Cardiac atrium fibroblast (primary cell): ENCODE data around the gene DYNLT5. TPM values are rescaled to one million over a fixed set of nuclear protein-coding genes. Genes with fewer than 3 reads are reported as not detected.

Source experiments
- total RNA-seq: library from RNA; depleted of rRNA; stranded (reverse); fragments of >200 nt; gene quantifications from 2 replicates; pipeline ENCODE4 v1.2.3, GENCODE V29; 2015

The DYNLT5 gene, protein sequence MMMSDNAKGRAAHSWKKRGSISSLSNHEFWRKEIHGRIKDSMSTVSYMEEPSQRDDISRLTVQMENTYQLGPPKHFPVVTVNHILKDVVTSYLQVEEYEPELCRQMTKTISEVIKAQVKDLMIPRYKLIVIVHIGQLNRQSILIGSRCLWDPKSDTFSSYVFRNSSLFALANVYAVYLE
- 1.5 TPM in 1 of 2 replicates, not detected in the other for total RNA-seq

DNA sequence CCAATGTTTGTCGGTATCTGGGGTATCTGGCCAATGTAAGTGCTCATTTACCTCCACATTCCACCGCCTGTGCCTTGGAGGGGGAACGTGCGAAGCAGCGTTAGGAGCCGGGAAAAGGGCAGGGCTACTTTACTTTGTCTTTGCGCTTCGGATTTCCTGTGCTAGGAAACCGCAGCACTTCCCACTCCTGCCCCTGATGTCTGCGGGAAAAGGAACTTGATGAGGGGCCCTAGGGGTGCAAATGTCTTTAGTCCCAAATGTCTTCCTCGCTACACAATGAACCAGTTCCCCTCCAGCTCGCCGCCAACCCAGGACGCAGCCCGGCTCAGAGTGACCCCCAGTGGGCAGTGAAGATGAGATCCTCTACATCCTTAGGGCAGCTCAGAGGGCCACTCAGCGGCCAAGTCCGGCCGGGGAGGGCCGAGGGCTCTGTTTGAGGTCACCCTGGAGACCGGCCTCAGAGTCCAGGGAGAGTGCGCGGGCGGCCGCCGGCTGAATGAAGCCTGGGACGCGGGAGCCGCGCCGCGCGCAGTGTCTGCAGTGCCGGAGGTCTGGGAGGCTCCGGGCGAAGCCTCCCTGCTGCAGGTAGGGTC, at the start of gene DYNLT5:
Gene DYNLT5 (plus strand): TSS at position 460 of the 593 bp plus-strand sequence. CDS start 2,200 bp downstream, outside the sequence.

Other genes with a start within 250 kb of the DYNLT5 start
- gene SGIP1, start 218.3 kb upstream of the DYNLT5 start, total RNA-seq, result 0.81 and 3.2 TPM in 2 replicates
- gene INSL5, start 48.8 kb downstream of the DYNLT5 start, total RNA-seq, result not detected in 2 replicates
- gene DNAI4, start 172.4 kb downstream of the DYNLT5 start, total RNA-seq, result 1.5 and 5.4 TPM in 2 replicates
- 15.9 and 18.0 TPM in 2 replicates for gene MIER1, start 172.5 kb downstream of the DYNLT5 start, total RNA-seq